Caco-2 (cell line): ENCODE measurements around the gene PSMD7. TPM values are rescaled to one million over a fixed set of nuclear protein-coding genes. Genes with fewer than 3 reads are reported as not detected.

Experiments used
- BruUV-seq: library from RNA; stranded (reverse); fragments of 400-500 nt; replicated peaks from 2 replicates; lab custom pipeline; 2021; lab: Mats Ljungman, UMichigan
- CTCF ChIA-PET: fragments of 300-600 bp; sonication (Branson Sonifier 250); formaldehyde crosslinking; loops from one replicate; lab custom pipeline; 2022; ENCODE audit warnings: antibody characterized with exemption; lab: Charles Lee
- POLR2A ChIA-PET: fragments of 300-600 bp; sonication (Branson Sonifier 250); formaldehyde crosslinking; loops from one replicate; lab custom pipeline; 2022; ENCODE audit warnings: antibody characterized with exemption; lab: Charles Lee
- DNase-seq, 2 experiments: peaks; one replicate each; pipeline versions ENCODE4 v3.0.0 to v3.0.0-alpha.2; 2020 to 2022
- H3K27me3 ChIP-seq: replicated peaks from 2 replicates; pipeline ENCODE4 v1.6.0; 2011; ENCODE audit warnings: low read length; ENCODE audit not compliant: control insufficient read depth, insufficient read depth
- H3K36me3 ChIP-seq: 2 replicates; pipeline ENCODE4 v1.5.1; 2011; ENCODE audit warnings: low read length; ENCODE audit not compliant: control insufficient read depth, insufficient read depth
- H3K4me1 ChIP-seq: fragments of 250-450 bp; sonication (Bioruptor Pico); 2 replicates; pipeline ENCODE4 v1.5.1; 2020; ENCODE audit warnings: mild to moderate bottlenecking
- H3K4me3 ChIP-seq: 2 replicates; pipeline ENCODE4 v1.5.1; 2011; ENCODE audit warnings: low read depth, mild to moderate bottlenecking, control low read depth, low read length
- H3K9me3 ChIP-seq: fragments of 250-450 bp; sonication (Bioruptor Pico); 2 replicates; pipeline ENCODE4 v1.5.1; 2020; ENCODE audit warnings: mild to moderate bottlenecking, moderate library complexity
- H3K27ac Mint-ChIP-seq: one replicate; pipeline ENCODE4 v1.8.0; 2022; ENCODE audit warnings: mixed read lengths; ENCODE audit not compliant: unreplicated experiment
- H3K27me3 Mint-ChIP-seq: one replicate; pipeline ENCODE4 v1.8.0; 2022; ENCODE audit warnings: mixed read lengths; ENCODE audit not compliant: insufficient read depth, unreplicated experiment
- H3K36me3 Mint-ChIP-seq: one replicate; pipeline ENCODE4 v1.8.0; 2022; ENCODE audit warnings: mild to moderate bottlenecking, mixed read lengths; ENCODE audit not compliant: insufficient read depth, unreplicated experiment
- H3K4me1 Mint-ChIP-seq: one replicate; pipeline ENCODE4 v1.8.0; 2022; ENCODE audit warnings: low read depth, mixed read lengths; ENCODE audit not compliant: unreplicated experiment
- H3K4me3 Mint-ChIP-seq: one replicate; pipeline ENCODE4 v1.8.0; 2022; ENCODE audit warnings: mild to moderate bottlenecking, moderate library complexity, mixed read lengths; ENCODE audit not compliant: unreplicated experiment
- H3K9me3 Mint-ChIP-seq: one replicate; pipeline ENCODE4 v1.8.0; 2022; ENCODE audit warnings: mixed read lengths; ENCODE audit not compliant: unreplicated experiment
- CTCF ChIP-seq, 2 experiments: fragments of 200-600 bp in 1 of 2; IDR thresholded peaks; 1 replicate in 1 of 2; 2 replicates in 1 of 2; pipeline versions ENCODE4 v1.5.1 to v1.8.0; 2011 to 2022; ENCODE audit warnings: antibody characterized with exemption in 1 of 2, control low read depth in 1 of 2, inconsistent platforms in 1 of 2, low read depth in 1 of 2, low read length in 1 of 2, mild to moderate bottlenecking in 1 of 2, moderate library complexity in 1 of 2; ENCODE audit not compliant: insufficient read depth in 1 of 2, severe bottlenecking in 1 of 2, unreplicated experiment in 1 of 2
- intact Hi-C: fragments of 100-400 bp; cut with micrococcal nuclease; formaldehyde crosslinking; loops from one replicate; pipeline ENCODE4 v1.10.0; 2022; ENCODE audit not compliant: unreplicated experiment
- total RNA-seq: library from RNA; stranded (reverse); gene quantifications from 2 replicates; pipeline ENCODE4 v1.2.3, GENCODE V29; 2022

Gene PSMD7
- total RNA-seq, 1 experiment from 2014 or later: 191 TPM

- BruUV-seq: no TSS peak
- ChIA-PET CTCF (no interaction called here), POLR2A (no interaction called here)
- no peak overlapping the region for H3K4me3 ChIP-seq
- H3K27ac Mint-ChIP-seq: no peak overlapping the region
- H3K9me3 ChIP-seq: no peaks in the 10 kb centered on the region
- H3K4me1 ChIP-seq: no peaks in the 10 kb centered on the region
- H3K4me3 Mint-ChIP-seq: no peak overlapping the region
- intact Hi-C loops: loop anchor here (10.0 kb wide), 1 partner anchor 167 kb away; no protein-coding TSS in a partner anchor
- H3K27me3 ChIP-seq: no peaks in the 10 kb centered on the region
- peaks cover 19% of the 10 kb centered on the region for H3K27me3 Mint-ChIP-seq
- no peaks in the 10 kb centered on the region for H3K4me1 Mint-ChIP-seq
- no peak for TF ChIP-seq CTCF (IDR thresholded peaks at IDR 0.05; ENCODE audit: insufficient read depth in 1 of 2, low read depth in 1 of 2, low read length in 1 of 2, severe bottlenecking in 1 of 2, unreplicated experiment in 1 of 2)
- no peaks in the 10 kb centered on the region for H3K9me3 Mint-ChIP-seq
- no peaks in the 10 kb centered on the region for H3K36me3 Mint-ChIP-seq
- DNase-seq: no peak
- H3K36me3 ChIP-seq: no peaks in the 10 kb centered on the region
Measured at GRCh38 chr16:74271872-74272271, 24.7 kb upstream of the PSMD7 start.

- Mint-ChIP-seq H3K27me3 (peaks cover 16% of the 10 kb centered on the region), H3K36me3 (no peaks in the 10 kb centered on the region), H3K4me1 (no peaks in the 10 kb centered on the region), H3K4me3 (no peak overlapping the region), H3K27ac (no peak overlapping the region), H3K9me3 (no peaks in the 10 kb centered on the region)
- CTCF ChIA-PET: interaction anchor here (0.6 to 1.1 kb wide), 5 partner anchors 49 to 706 kb away, joined by 3 to 7 read pairs (median 4); no protein-coding TSS in a partner anchor
- DNase-seq: peak in 1 of 2 experiments; percentile 20
- H3K4me3 ChIP-seq: no peak overlapping the region
- intact Hi-C loops: loop anchor here (1.0 to 10.0 kb wide), 6 partner anchors 48 to 397 kb away; no protein-coding TSS in a partner anchor
- H3K27me3 ChIP-seq: no peaks in the 10 kb centered on the region
- H3K36me3 ChIP-seq: no peaks in the 10 kb centered on the region
- BruUV-seq: no TSS peak
- POLR2A ChIA-PET: no interaction called here
- no peaks in the 10 kb centered on the region for H3K9me3 ChIP-seq
- peak; percentile 59 to 65 for TF ChIP-seq CTCF (IDR thresholded peaks at IDR 0.05; ENCODE audit: insufficient read depth in 1 of 2, low read depth in 1 of 2, low read length in 1 of 2, severe bottlenecking in 1 of 2, unreplicated experiment in 1 of 2)
- H3K4me1 ChIP-seq: peaks cover 6% of the 10 kb centered on the region
Measured at GRCh38 chr16:74275031-74275636, 21.5 kb upstream of the PSMD7 start.

GRCh38 chr16:74275711-74276110 is 20.9 kb upstream of the PSMD7 start:
- no peak overlapping the region for H3K4me3 ChIP-seq
- H3K36me3 ChIP-seq: no peaks in the 10 kb centered on the region
- Mint-ChIP-seq H3K9me3 (no peaks in the 10 kb centered on the region), H3K4me1 (no peaks in the 10 kb centered on the region), H3K36me3 (no peaks in the 10 kb centered on the region), H3K27me3 (peaks cover 16% of the 10 kb centered on the region), H3K4me3 (no peak overlapping the region), H3K27ac (no peak overlapping the region)
- no peak for TF ChIP-seq CTCF (IDR thresholded peaks at IDR 0.05; ENCODE audit: insufficient read depth in 1 of 2, low read depth in 1 of 2, low read length in 1 of 2, severe bottlenecking in 1 of 2, unreplicated experiment in 1 of 2)
- H3K9me3 ChIP-seq: no peaks in the 10 kb centered on the region
- no peaks in the 10 kb centered on the region for H3K27me3 ChIP-seq
- intact Hi-C loops: loop anchor here (1.0 to 10.0 kb wide), 6 partner anchors 49 to 397 kb away; no protein-coding TSS in a partner anchor
- ChIA-PET CTCF (interaction anchor here (0.6 to 1.1 kb wide), 6 partner anchors 49 to 706 kb away, joined by 3 to 7 read pairs (median 4); no protein-coding TSS in a partner anchor), POLR2A (no interaction called here)
- BruUV-seq: no TSS peak
- no peak for DNase-seq
- H3K4me1 ChIP-seq: peaks cover 12% of the 10 kb centered on the region
